ENCODE data around the gene PPIL1.
"Not testable (repeated sequence)": the region's sequence is repeated elsewhere in the genome, so short reads cannot be mapped to it uniquely, and the experiment has no call there.

The PPIL1 gene

GRCh38 chr6:36817176-36817817, 57.3 kb downstream of the PPIL1 start:
- no peaks in the 10 kb centered on the region for H3K9me3 Mint-ChIP-seq
- no peak for DNase-seq
- peak overlapping the region; percentile 79 for H3K27ac Mint-ChIP-seq
- peaks cover 61% of the 10 kb centered on the region for H3K4me1 Mint-ChIP-seq
- no peak for TF ChIP-seq CTCF (IDR thresholded peaks at IDR 0.05)
- no peaks in the 10 kb centered on the region for H3K36me3 Mint-ChIP-seq (ENCODE audit: low read depth)
- peaks cover 9% of the 10 kb centered on the region for H3K27me3 Mint-ChIP-seq (ENCODE audit: low read depth, poor library complexity)
- no peak overlapping the region for H3K4me3 Mint-ChIP-seq

GRCh38 chr6:36815962-36816735, 58.5 kb downstream of the PPIL1 start:
- no peak for TF ChIP-seq CTCF (IDR thresholded peaks at IDR 0.05)
- H3K36me3 Mint-ChIP-seq (ENCODE audit: low read depth): no peaks in the 10 kb centered on the region
- H3K27me3 Mint-ChIP-seq (ENCODE audit: low read depth, poor library complexity): peaks cover 9% of the 10 kb centered on the region
- H3K4me1 Mint-ChIP-seq: peaks cover 61% of the 10 kb centered on the region
- H3K27ac Mint-ChIP-seq: peak overlapping the region; percentile 39
- no peak overlapping the region for H3K4me3 Mint-ChIP-seq
- DNase-seq: no peak
- H3K9me3 Mint-ChIP-seq: no peaks in the 10 kb centered on the region

GRCh38 chr6:36814249-36814648, 60.4 kb downstream of the PPIL1 start:
- Mint-ChIP-seq H3K36me3 (ENCODE audit: low read depth) (no peaks in the 10 kb centered on the region), H3K27me3 (ENCODE audit: low read depth, poor library complexity) (peaks cover 9% of the 10 kb centered on the region), H3K9me3 (no peaks in the 10 kb centered on the region), H3K4me3 (no peak overlapping the region), H3K4me1 (peaks cover 61% of the 10 kb centered on the region), H3K27ac (no peak overlapping the region)
- no peak for DNase-seq
- no peak for TF ChIP-seq CTCF (IDR thresholded peaks at IDR 0.05)

- Mint-ChIP-seq H3K9me3 (no peaks in the 10 kb centered on the region), H3K4me3 (no peak overlapping the region), H3K27ac (no peak overlapping the region), H3K4me1 (peaks cover 59% of the 10 kb centered on the region), H3K27me3 (ENCODE audit: low read depth, poor library complexity) (peaks cover 9% of the 10 kb centered on the region), H3K36me3 (ENCODE audit: low read depth) (no peaks in the 10 kb centered on the region)
- TF ChIP-seq CTCF (IDR thresholded peaks at IDR 0.05): no peak
- DNase-seq: no peak
Observed at GRCh38 chr6:36813526-36813925, 61.1 kb downstream of the PPIL1 start.

GRCh38 chr6:36813047-36813446, 61.6 kb downstream of the PPIL1 start:
- H3K36me3 Mint-ChIP-seq (ENCODE audit: low read depth); H3K27me3 Mint-ChIP-seq (ENCODE audit: low read depth, poor library complexity); H3K9me3 Mint-ChIP-seq; DNase-seq; H3K27ac Mint-ChIP-seq; H3K4me3 Mint-ChIP-seq: not testable (repeated sequence)
- H3K4me1 Mint-ChIP-seq: peaks cover 58% of the 10 kb centered on the region

- H3K27ac Mint-ChIP-seq: peak overlapping the region; percentile 65
- H3K9me3 Mint-ChIP-seq: no peaks in the 10 kb centered on the region
- peaks cover 62% of the 10 kb centered on the region for H3K4me1 Mint-ChIP-seq
- H3K36me3 Mint-ChIP-seq (ENCODE audit: low read depth): no peaks in the 10 kb centered on the region
- no peak for DNase-seq
- TF ChIP-seq CTCF (IDR thresholded peaks at IDR 0.05): no peak
- no peak overlapping the region for H3K4me3 Mint-ChIP-seq
- peaks cover 11% of the 10 kb centered on the region for H3K27me3 Mint-ChIP-seq (ENCODE audit: low read depth, poor library complexity)
Observed at GRCh38 chr6:36809941-36810803, 64.4 kb downstream of the PPIL1 start.
